Adrenal gland (tissue), 12 donors: ENCODE data around the gene EVL. TPM values are rescaled to one million over a fixed set of nuclear protein-coding genes. Genes with fewer than 3 reads are reported as not detected.

Experiments
- DNase-seq, 7 donors: peaks; one replicate each; pipeline ENCODE4 v3.0.0-alpha.2; 2019 to 2020
- H3K27ac ChIP-seq, 5 donors: fragments of 200-600 bp; sonication (generic) in 4 of 5; 1 replicate in 3 of 5; 2 replicates in 2 of 5; pipeline versions ENCODE4 v1.5.1 to v1.8.0; 2016 to 2020; ENCODE audit warnings: mild to moderate bottlenecking in 1 of 5
- H3K27me3 ChIP-seq: fragments of 200-600 bp; 2 replicates; pipeline ENCODE4 v1.8.0; 2021
- H3K36me3 ChIP-seq, 2 donors: fragments of 200-600 bp; replicated peaks in 1 of 2; 1 replicate in 1 of 2; 2 replicates in 1 of 2; pipeline versions ENCODE4 v1.5.1 to v1.8.0; 2018 to 2022
- H3K4me1 ChIP-seq, 2 donors: fragments of 200-600 bp; replicated peaks in 1 of 2; 1 replicate in 1 of 2; 2 replicates in 1 of 2; pipeline versions ENCODE4 v1.5.1 to v1.8.0; 2018 to 2021
- H3K4me3 ChIP-seq, 4 donors: fragments of 200-600 bp; sonication (generic) in 3 of 4; one replicate each; pipeline ENCODE4 v1.5.1; 2016 to 2018
- H3K9me3 ChIP-seq, 3 donors: fragments of 200-600 bp; sonication (generic) in 1 of 3; replicated peaks in 1 of 3; 1 replicate in 2 of 3; 2 replicates in 1 of 3; pipeline versions ENCODE4 v1.5.1 to v1.8.0; 2016 to 2021
- CTCF ChIP-seq, 6 experiments: fragments of 450-650 bp in 4 of 6; fragments of 200-600 bp in 2 of 6; sonication (generic) in 1 of 6; IDR thresholded peaks; 1 replicate in 5 of 6; 2 replicates in 1 of 6; pipeline versions ENCODE4 v1.5.1 to v1.8.0; 2016 to 2021; ENCODE audit warnings: antibody characterized with exemption in 6 of 6, mild to moderate bottlenecking in 2 of 6, moderate library complexity in 1 of 6
- POLR2A ChIP-seq, 2 donors: fragments of 450-650 bp; IDR thresholded peaks; one replicate each; pipeline ENCODE4 v1.6.1; 2017; ENCODE audit warnings: antibody characterized with exemption in 2 of 2, mild to moderate bottlenecking in 2 of 2, moderate library complexity in 1 of 2
- WGBS, 4 donors: extraction: QIAGEN DNeasy Blood & Tissue Kit in 2 of 4; methylation state at CpG; one replicate each; pipeline versions ENCODE4 v1.1.5 to v1.1.7; 2013 to 2017; 5-methylcytosine and 5-hydroxymethylcytosine counted together
- intact Hi-C, 2 donors: fragments of 100-400 bp; cut with DNase I; formaldehyde crosslinking; loops; one replicate each; pipeline versions ENCODE4 v1.14.1 to v1.15.0; 2022 to 2023
- polyA plus RNA-seq, 3 donors: library from polyadenylated mRNA; stranded (reverse); fragments of 200-250 nt in 2 of 3; fragments of 350-450 nt in 1 of 3; fragmentation: Illumina TruSeq in 1 of 3; extraction: RNeasy Lipid Tissue Mini Kit (QIAGEN cat#74804) in 1 of 3; gene quantifications; one replicate each; pipeline ENCODE4 v1.2.3, GENCODE V29; 2013 to 2014
- total RNA-seq, 9 donors: library from RNA; depleted of rRNA in 4 of 9; stranded (reverse); fragments of >200 nt in 4 of 9; fragments of 120-200 nt in 1 of 9; fragmentation: NEBNext Ultra II Directional in 1 of 9; extraction: Animal tissue kit (Norgen Biotek cat#: 25700) in 1 of 9; gene quantifications; one replicate each; pipeline versions ENCODE4 v1.1.0 to v1.2.4, GENCODE V29; 2013 to 2023
- donor health status: healthy with polysubstance abuse.
- donor health status: Bipolar disorder and iron deficiency.
- donor health status: DM: yes; HTN: yes; CAD: no.
- donor health status: DM: no; HTN: no; CAD: no.
- donor health status: DM: no; HTN: no; CAD: no.
- donor health status: DM: yes; HTN: yes; CAD: no.

EVL gene
- total and polyA plus RNA-seq, 12 donors = 23.7 to 209 (median 46.8) TPM

- intact Hi-C loops = no loop called here
- no peak overlapping the region for H3K27ac ChIP-seq
- no peak overlapping the region for H3K4me3 ChIP-seq
- DNase-seq = peak in 1 of 7 donors; percentile 4
- H3K27me3 ChIP-seq = no peaks in the 10 kb centered on the region
- no peaks in the 10 kb centered on the region for H3K36me3 ChIP-seq
- no peaks in the 10 kb centered on the region for H3K9me3 ChIP-seq
- H3K4me1 ChIP-seq = no peaks in the 10 kb centered on the region
- no peak for TF ChIP-seq POLR2A (IDR thresholded peaks at IDR 0.05)
- no peak for TF ChIP-seq CTCF (IDR thresholded peaks at IDR 0.05)
- 89 to 99% (median 93%) methylated on average over 3 of the region's 3 CpGs for WGBS, 4 donors
Observed at GRCh38 chr14:100088226-100088625, 23.0 kb downstream of the EVL start.

DNA sequence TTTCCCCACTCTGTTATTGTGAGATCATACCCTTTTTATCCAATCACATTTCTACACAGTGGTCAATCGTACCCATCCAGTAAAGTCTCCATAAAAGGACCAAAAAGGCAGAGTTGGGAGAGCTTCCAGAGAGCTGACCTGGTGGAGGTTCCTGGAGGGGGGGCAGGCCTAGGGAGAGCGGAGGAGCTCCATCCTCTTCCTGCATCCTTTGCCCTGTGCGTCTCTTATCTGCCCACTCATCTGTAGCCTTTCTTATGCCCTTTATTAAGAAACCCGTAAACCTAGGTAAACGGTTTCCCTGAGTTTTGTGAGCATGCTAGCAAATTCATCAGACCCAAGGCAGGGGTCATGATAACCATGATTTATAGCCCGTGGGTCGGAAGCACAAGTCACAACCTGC is 26.2 kb downstream of the EVL start:
- Histone ChIP-seq H3K36me3 (no peaks in the 10 kb centered on the region), H3K27ac (no peak overlapping the region), H3K27me3 (no peaks in the 10 kb centered on the region), H3K4me1 (no peaks in the 10 kb centered on the region), H3K9me3 (no peaks in the 10 kb centered on the region), H3K4me3 (no peak overlapping the region)
- no peak for DNase-seq
- no peak for TF ChIP-seq CTCF (IDR thresholded peaks at IDR 0.05)
- TF ChIP-seq POLR2A (IDR thresholded peaks at IDR 0.05) = no peak
- intact Hi-C loops = no loop called here
- WGBS, 4 donors = 89 to 94% (median 90%) methylated on average over 7 of the region's 7 CpGs

DNA sequence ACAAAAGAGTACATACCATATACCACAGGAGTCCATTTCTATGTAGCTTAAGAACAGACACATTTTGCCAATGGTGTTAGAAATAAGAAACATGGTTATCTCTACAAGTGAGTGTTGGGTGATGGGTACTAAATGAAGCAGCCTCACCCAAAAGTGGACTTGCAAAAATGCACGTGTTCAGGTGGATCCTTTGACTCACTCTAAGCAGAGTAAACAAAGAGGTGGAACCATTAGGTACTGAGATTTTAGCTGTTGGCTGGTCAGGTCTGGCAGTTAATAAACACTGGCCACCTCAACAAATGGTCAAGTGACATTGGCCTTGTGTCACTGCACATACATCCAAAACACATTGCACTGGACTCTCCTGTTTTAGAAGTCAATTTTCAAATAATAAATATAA is 27.6 kb downstream of the EVL start:
- Histone ChIP-seq H3K4me1 (no peaks in the 10 kb centered on the region), H3K27ac (no peak overlapping the region), H3K4me3 (no peak overlapping the region), H3K36me3 (no peaks in the 10 kb centered on the region), H3K27me3 (no peaks in the 10 kb centered on the region), H3K9me3 (no peaks in the 10 kb centered on the region)
- 79 to 92% (median 89%) methylated on average over 1 of the region's 1 CpG for WGBS, 4 donors
- intact Hi-C loops = no loop called here
- DNase-seq = no peak
- TF ChIP-seq POLR2A (IDR thresholded peaks at IDR 0.05) (no peak), CTCF (IDR thresholded peaks at IDR 0.05) (no peak)

DNA sequence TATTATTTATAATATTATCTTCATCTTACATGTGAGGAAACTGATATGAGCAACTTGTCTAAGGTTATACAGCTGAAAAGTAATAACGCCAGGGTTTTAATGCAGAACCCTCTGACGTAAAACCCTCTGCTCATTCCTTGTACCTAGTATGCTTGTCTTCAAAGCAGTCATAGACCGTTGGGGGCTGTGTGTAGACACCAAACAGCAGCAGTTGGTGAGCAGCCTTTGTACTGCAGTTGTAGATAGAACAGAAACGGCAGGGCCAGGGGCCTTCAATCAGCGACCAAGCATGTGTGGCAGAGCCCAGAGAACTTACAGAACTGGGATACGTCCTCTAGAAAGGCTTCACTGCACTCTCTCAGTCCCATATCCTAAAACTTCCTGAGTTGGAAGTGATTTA is 28.1 kb downstream of the EVL start:
- WGBS, 4 donors = 83 to 91% (median 88%) methylated on average over 6 of the region's 6 CpGs
- intact Hi-C loops = no loop called here
- H3K9me3 ChIP-seq = no peaks in the 10 kb centered on the region
- no peak overlapping the region for H3K4me3 ChIP-seq
- no peak overlapping the region for H3K27ac ChIP-seq
- peaks cover 0 to under 1% of the 10 kb centered on the region in 2 donors for H3K36me3 ChIP-seq
- no peaks in the 10 kb centered on the region for H3K27me3 ChIP-seq
- no peak for DNase-seq
- TF ChIP-seq CTCF (IDR thresholded peaks at IDR 0.05) = no peak
- TF ChIP-seq POLR2A (IDR thresholded peaks at IDR 0.05) = no peak
- no peaks in the 10 kb centered on the region for H3K4me1 ChIP-seq
